NCI-H1436 treated with DMSO at 0.1 percent for 48 hours (cell line): ENCODE measurements around the gene GNPNAT1.

Experiments used
- DNase-seq: peaks from one replicate; lab custom pipeline; 2025; lab: John Stamatoyannopoulos, UW

Gene GNPNAT1

DNA sequence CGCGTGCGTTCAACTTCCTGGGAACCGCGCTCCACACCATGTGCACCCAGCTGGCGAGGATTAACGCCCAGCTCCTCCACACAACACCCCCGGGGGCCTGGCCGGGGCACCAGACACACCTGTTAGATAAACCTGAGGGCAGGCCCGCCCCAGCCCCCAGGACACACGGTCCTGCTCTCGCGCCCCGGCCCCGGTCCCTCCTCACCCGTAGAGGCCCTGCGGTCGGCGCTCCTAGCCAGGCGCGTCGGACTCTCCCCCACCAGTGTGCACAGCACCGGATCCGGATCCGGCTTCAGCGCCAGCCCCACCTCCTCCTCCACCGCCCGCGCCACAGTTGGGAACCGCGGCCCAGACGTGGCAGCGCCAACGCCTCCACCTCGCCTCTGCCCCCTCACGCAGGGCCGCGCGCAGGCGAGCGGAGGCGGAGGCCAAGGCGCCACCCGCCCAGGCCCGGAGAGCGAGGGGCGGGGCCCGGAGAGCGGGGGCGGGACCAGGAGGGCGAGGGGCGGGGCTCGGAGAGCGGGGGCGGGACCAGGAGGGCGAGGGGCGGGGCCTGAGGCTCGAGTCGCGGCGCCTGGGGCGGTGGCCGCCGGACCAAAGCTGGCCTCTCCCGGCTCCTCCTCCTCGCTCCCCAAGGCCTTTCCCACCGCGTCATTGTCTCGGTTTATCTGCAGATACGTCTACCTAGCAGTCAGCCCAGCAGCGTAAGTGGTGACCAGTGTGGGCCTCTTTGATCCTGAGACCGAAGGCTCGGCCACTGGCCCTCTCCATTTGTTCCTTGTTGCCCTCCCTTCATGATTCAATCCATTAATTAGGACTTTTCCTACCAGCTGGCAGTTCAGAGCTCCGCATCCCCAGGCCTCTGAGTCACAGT, at the start of gene GNPNAT1:
Gene GNPNAT1 (minus strand): TSS at position 385 of the 874 bp plus-strand sequence. CDS start 6,957 bp downstream, outside the sequence.
- peak; percentile 22 for DNase-seq

DNA sequence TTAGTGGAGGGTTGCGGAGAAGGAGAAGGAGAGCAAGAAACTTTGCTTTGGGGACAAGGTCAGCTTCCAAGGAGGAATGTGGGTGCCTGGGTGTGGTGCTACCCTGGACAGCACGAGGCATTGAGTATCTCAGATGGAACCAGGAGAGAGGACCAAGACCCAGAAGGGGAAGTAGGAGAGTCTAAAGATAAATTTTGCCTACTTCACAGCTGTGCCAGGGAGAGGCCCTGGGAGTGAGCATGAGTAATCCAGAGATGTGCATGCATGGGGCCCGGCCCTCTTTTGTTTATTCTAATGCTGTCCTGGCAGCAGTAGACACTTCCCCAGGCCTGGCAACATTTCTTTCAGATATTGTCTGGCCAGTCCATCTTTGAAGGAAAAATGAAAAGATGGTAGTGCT, 49.5 kb upstream of the GNPNAT1 start:
- DNase-seq: no peak

DNA sequence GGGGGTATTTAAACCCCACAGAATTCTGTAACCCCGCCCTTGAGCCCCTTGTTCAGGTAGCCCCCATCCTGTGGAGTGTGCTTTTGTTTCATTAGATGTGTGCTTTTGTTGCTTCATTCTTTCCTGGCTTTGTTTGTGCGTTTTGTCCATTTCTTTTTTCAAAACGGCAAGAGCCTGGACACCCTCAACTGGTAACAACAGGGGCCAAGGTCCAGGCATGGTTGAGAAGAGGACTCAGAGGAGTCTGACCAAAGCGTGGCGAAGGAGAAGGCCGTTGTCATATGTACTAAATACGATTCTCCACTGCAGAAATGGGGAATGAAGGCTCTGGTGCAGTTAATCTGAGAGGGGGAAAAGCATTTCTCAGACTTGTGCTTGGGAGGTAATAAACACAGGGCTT, 46.0 kb upstream of the GNPNAT1 start:
- no peak for DNase-seq

DNA sequence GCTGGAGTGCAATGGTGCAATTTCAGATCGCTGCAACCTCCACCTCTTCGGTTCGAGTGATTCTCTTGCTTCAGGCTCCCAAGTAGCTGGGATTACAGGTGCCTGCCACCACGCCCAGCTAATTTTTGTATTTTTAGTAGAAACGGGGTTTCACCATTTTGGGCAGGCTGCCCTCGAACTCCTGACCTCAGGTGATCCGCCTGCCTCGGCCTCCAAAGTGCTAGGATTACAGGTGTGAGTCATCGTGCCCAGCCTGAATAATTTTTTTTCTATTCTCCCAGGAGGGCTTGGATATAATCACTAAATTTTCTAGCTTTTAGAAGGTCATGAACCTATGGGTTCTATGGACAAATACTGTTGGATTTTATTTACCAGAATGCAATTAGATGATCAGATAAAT, 44.7 kb upstream of the GNPNAT1 start:
- DNase-seq: no peak

DNA sequence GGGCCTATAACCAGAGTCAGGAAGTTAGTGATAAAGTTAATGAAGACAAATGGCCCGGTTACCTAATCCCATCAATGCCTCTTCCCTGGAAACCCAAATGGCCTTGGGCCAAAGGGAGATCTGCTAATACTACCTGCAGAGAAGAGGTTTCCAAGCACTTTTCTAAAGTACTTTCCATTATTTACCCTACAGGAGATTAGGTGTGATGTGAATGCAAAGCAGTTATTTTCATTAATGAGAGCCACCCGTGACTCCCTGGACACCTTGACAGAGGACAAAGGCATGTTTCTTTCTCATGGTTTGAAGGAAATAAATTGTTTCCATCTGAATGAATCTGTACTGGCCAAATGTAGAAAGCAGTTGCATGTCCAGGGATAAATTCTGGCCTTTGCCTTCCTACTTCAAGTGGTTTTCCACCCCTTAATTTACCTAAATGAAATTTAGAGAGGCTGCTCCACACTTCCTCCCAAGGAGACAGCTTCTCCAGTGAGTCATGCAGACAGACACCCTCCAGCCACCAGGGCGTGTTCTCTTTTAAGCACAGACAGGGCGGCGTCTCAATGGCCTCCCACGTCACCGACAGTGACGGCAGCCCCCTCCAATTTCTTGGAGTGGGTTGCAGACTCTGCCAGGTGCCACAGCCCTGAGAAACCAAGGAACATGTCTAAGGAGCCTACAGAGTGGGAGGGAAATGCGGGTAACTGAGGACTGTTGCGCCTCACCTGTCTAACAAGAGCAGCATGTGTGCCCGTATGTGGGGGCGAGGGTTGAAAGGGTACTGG, 43.9 kb upstream of the GNPNAT1 start:
- DNase-seq: no peak

DNA sequence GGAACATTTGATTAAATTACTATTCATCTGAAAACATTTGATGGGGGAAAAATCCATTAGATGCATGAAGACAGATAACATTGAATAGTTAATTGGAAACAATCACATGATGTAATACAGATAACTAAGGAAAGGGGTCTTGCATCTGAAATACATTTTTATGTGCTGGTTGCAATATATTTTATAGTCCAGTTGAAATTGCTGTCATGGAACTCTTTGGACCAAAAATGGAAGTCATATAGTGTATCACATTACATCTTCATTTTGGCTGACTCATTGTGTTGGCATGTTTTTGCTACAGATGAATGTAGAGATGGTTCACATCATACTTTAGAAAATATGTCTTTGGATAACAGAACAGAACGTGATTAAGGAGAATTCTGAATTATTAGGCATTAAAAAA, 43.0 kb upstream of the GNPNAT1 start:
- no peak for DNase-seq

DNA sequence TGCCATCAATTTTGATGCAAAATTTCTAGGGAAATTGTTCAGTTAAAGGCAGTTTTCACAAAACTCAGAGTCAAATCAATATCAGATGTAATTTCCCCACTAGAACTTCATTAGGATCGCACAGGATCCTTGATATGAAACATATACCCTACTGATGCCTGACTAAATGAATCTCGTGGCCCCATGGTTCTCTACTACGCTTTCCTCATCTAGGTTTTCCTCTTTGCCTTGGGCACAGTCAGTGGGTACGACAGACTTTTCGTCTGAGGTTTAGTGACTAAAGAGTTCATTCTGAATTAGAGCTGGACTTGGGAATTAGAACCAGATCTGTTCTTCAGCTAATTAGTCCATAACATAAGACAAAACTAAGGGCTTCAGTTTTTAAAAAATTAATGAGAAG, 42.5 kb upstream of the GNPNAT1 start:
- no peak for DNase-seq

DNA sequence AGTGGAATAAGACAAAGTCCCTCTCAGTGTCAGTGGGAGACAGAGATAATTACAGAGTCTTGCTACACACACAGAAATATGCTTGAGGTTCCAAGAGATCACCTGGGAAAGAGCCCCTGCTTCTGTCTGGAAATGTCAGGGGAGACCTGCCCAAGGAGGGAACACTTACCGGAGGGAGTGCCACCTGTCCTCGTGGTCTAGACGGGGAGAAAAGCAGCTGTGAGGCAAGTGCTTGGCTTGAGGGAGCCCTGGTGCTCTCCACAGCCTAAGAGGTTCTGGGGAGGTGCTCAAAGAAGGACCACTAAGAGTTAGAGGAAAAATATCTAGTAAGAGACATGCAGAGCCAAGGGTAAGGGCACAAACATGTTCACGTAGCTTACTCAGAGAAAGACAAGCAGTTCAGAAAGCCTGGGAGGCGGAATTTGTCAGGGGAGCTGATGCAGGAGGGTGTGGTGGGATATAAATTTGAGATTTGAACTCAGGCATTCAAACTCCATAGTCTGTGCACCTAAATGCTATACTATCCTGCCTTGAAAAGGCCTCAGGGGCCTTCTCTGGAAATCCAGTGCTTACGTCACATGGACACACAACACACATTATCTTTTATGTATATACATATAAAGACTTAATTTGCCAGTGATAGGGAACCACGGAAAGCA, 38.2 kb upstream of the GNPNAT1 start:
- no peak for DNase-seq

DNA sequence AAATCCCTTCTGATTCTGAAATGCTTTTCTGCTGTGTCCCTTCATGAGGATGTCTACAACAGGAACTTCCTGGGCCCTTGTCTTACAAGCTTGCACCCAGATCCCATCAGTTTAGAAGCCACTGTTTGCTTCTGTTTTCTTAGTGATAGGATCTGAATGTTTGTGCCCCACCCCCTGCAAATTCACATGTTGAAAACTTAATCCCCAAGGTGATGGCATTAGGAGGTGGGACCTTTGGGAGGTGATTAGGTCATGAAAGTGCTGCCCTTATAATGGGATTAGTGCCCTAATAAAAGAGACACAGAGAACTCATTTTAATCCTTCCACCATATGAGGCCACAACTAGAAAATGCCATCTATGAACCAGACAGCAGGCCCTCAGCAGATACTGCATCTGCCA, 36.0 kb upstream of the GNPNAT1 start:
- no peak for DNase-seq

DNA sequence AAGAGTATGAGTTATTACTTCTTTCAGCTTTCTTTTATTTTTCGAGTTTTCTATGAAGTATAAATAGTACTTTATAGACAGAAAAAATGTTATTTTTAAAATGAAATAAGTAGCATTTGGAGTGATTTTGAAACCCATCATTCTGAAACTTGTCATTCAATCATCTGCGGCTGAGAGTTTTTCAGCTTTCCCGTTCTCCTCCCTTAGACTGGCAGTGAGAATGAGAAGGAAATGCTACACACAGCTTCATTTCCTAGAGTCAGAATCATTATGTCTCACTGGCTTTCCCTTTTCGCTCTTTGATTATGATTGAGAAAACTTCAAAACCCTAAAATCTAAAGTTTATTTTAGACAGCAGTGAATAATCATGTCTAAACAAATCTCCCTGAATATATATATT, 33.7 kb upstream of the GNPNAT1 start:
- DNase-seq: no peak

DNA sequence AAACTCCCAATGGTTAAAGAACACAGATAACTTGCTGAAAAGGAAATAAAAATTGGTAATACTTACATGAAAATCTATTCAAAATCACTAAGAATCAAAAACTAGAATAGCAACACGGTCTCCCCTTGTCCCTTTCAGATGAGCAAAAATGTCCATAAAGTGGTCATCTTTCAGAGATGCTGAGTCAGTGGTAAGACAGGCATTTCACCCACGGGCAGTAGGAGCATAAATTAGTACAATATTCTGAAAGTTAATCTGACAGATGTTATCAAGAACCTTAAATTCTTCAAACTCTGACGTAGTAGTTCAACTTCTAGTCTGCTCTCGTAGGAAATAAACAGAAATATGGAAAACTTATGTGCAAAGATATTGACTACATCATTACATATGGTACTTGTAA, 33.1 kb upstream of the GNPNAT1 start:
- no peak for DNase-seq

DNA sequence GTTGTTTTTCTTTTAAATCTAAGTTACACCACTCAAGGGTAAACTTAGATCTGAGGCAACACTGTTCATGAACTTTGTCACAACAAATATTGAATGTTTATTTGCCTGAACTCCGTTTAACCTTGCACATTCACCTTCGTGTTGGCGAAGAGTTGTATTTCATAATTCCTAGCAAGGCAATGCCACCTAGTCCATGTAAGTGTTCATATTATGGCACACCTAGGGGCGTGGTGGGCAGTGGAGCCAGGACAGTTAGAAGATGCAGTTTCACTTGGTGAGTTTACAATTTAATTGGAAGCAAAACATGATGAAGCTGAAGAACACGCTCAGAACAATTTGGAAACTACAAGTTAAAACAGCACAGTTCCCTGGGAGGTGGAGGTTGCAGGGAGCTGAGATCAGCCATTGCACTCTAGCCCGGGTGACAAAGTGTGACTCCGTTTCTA, 30.4 kb upstream of the GNPNAT1 start:
- DNase-seq: no peak

DNA sequence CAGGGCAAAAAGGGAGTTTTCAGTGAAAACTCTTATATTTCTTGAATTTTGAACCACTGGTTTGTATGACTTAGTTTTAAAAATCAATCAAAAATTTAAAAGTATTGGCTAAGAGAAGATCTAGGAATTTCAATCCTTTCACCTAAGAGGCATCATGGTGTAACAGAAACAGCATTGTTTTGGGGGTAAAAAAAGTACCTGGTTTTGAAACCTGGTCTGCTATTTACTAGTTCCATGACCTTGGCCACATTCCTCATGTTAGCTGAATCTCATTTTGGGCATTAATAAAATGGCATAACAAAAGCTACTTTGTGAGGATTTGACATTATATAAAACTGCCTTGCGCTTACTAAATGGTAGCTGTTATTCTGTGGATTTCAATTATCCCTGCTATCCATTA, 16.7 kb upstream of the GNPNAT1 start:
- DNase-seq: no peak

DNA sequence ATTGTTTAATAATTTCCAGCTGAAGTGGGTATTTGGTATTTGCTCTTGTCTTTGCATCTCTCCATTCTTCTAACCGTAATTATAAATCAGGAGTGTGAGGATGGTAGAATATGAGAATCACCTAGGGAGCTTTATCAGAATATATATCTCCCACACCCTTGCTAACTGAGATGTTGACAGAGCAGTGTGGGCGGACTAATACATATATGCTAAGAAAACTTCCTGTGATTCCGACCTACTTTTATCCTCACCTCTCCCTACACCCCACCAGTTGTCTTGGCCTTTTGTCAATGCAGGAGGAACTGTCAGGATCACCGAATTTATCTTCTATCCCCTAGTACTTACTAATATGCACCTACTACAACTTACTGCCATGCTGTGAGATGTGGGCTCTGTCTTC, 14.7 kb upstream of the GNPNAT1 start:
- DNase-seq: no peak

DNA sequence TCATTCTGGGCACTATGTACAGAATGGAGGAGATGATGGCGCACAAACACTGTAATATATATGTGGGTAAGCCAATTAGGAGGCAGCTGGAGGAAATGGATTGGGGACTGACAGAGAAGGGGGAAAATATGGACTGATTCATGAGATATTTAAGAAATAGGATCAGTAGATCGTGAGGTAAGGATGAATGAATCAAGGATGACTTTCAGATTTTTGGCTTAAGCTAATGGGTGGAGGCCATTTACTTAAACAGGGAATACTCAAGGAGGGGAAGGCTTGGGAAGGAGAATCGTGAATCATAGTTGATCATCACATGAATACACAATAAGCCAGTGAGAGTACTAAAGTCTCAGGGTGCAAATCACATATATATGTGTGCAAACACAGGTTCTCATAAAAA, 11.2 kb upstream of the GNPNAT1 start:
- DNase-seq: no peak

DNA sequence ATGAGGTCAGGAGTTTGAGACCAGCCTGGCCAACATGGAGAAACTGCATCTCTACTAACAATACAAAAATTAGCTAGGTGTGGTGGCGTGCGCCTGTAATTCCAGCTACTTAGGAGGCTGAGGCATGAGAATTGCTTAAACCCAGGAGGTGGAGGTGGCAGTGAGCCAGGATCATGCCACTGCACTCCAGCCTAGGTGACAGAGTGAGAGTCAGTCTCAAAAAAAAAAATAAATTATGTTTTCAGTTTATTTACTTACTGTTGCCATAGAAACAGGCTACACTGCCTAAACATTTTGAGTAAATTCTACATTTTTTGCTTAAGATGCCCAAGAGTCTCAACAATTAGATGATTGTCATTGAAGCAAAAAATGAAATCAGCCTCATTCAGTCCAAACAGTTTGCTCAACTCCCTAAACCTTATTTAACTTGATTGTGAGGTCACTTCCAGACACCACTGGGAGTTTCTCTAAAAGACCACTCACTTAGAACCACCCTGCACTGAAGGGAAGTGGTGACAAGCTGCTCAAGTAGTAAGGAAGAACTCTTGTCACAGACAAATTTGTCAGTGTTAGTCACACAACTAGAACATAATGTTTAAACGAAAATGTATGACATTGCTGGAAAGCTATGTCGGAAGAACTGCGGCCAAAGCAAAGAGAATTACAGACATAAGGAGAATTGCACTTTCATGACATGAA, 9.8 kb upstream of the GNPNAT1 start:
- DNase-seq: no peak

DNA sequence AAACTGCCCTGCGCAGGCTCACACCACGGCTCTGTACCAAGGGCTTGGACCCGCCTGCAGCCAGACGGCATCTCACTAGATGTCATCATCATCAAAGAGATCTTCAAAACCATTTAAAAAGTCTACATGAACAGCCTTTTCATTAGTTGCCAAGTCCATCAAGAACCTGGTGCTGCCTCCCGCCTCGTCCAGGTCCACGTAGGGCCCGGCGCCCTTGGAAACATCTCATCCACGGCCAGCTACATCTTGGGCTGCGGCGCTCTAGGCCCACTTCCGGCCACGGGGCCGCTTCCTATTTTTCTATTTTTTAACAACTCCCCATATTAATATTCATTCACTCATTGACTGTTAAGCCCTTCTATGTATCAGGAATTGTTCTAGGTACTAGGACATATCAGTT, 7.4 kb upstream of the GNPNAT1 start:
- DNase-seq: no peak

DNA sequence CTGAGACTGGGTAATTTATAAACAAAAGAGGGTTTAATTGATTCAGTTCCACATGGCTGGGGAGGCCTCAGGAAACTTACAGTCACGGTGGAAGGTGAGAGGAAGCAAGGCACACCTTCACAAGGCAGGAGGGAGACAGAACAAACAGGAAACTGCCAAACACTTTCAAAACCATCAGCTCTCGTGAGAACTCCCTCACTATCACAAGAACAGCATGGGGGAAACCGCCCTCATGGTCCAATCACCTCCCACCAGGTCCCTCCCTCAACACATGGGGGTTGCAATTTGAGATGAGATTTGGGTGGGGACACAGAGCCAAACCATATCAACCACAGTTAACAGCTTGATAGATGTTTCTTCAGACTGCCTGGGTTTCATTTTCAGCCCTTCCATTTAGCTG, 6.2 kb upstream of the GNPNAT1 start:
- no peak for DNase-seq

DNA sequence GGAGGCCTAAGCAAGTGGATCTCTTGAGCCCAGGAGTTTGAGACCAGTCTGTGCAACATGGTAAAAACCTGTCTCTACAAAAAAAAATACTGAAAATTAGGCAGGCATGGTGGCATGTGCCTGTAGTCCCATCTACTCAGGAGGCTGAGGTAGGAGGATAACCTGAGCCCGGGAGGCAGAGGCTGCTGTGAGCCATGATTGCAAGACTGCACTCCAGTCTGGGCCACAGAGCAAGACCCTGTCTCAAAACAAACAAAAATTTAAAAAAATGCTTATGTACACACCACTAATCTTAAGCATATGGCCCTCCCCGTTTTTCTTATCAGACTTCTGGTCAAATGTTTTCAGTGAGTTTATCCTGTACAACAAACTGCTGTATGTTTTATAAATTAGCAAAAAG, 1.7 kb upstream of the GNPNAT1 start:
- no peak for DNase-seq

DNA sequence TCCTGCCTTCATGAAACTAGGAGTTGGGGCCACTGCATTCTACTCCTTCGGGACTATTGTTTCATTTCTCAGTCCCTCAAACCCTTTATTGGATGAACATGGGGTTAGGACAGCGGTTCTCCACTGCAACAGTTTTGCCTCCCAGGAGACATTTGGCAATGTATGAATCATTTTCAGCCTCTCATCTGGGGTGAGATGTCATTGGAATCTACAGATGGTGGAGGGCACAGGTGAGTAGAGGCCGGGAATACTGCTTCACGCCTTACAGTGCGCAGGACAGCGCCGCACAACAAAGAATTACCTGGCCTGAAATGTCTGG, 649 bp upstream of the GNPNAT1 start:
- no peak for DNase-seq

DNA sequence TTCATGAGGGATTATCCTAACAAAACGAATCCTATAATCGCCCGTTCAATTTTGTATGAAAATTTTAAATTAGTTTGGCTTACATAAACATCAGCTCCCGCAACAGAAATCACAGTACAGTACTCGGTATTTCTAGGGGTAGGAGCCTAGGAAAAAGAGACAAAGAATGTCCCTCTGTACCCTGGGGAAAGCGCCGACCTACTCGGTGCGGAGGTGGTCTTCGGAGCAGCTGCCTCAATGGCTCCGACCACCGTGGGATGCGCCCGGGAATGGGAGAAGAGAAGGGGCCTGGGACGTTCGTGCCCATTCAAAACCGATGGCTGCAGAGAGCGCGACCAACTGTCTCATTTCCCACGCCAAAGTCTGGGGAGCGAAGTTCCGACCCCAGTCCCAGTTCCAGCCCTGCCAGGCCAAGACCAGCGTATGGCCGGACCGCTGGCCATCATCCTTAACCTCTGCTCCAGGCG, 618 bp downstream of the GNPNAT1 start:
- no peak for DNase-seq
